B cell (primary cell): Measurements from ENCODE around the gene AMT. TPM values are rescaled to one million over a fixed set of nuclear protein-coding genes. Genes with fewer than 3 reads are reported as not detected.

Experiments
- ATAC-seq: fragments of 200-7000 bp; cut with Tn5 transposase; one replicate; pipeline ENCODE4 v1.10.0; 2021; ENCODE audit warnings: low read depth, mild to moderate bottlenecking, moderate number of reproducible peaks, moderate library complexity
- CTCF ChIA-PET: fragments of 350-600 bp; sonication (Branson Sonifier 250); formaldehyde crosslinking; loops from one replicate; lab custom pipeline; 2021; ENCODE audit warnings: antibody characterized with exemption, inconsistent platforms; lab: Charles Lee
- POLR2A ChIA-PET: fragments of 350-600 bp; sonication (Branson Sonifier 250); formaldehyde crosslinking; loops from one replicate; lab custom pipeline; 2021; ENCODE audit warnings: antibody characterized with exemption; lab: Charles Lee
- DNase-seq: peaks from one replicate; pipeline ENCODE4 v3.0.0; 2013
- H2AFZ ChIP-seq: 2 replicates; pipeline ENCODE4 v1.6.1; 2012; ENCODE audit warnings: mild to moderate bottlenecking, low read depth, low read length; ENCODE audit not compliant: insufficient read depth, poor library complexity, severe bottlenecking
- H3K27ac ChIP-seq, 2 donors: 1 replicate in 1 of 2; 2 replicates in 1 of 2; pipeline ENCODE4 v1.5.1; 2012 to 2013; ENCODE audit warnings: low read length in 2 of 2, mild to moderate bottlenecking in 2 of 2, moderate library complexity in 1 of 2
- H3K27me3 ChIP-seq, 4 experiments: fragments of 200-600 bp in 1 of 4; sonication (generic) in 1 of 4; replicated peaks in 1 of 4; 1 replicate in 2 of 4; 2 replicates in 2 of 4; pipeline versions ENCODE4 v1.6.1 to v1.7.0; 2013 to 2016; ENCODE audit warnings: low read length in 3 of 4, mild to moderate bottlenecking in 2 of 4, mixed read lengths in 1 of 4, moderate library complexity in 1 of 4; ENCODE audit not compliant: insufficient read depth in 4 of 4, control insufficient read depth in 3 of 4; ENCODE audit errors: control extremely low read depth in 1 of 4
- H3K36me3 ChIP-seq, 2 experiments: replicated peaks in 1 of 2; 1 replicate in 1 of 2; 2 replicates in 1 of 2; pipeline versions ENCODE4 v1.6.1 to v1.7.1; 2013; ENCODE audit warnings: low read length in 1 of 2; ENCODE audit not compliant: insufficient read depth in 2 of 2, control insufficient read depth in 1 of 2; ENCODE audit errors: control extremely low read depth in 1 of 2, extremely low read depth in 1 of 2
- H3K4me1 ChIP-seq, 2 donors: fragments of 200-600 bp in 1 of 2; sonication (generic) in 1 of 2; 1 replicate in 1 of 2; 2 replicates in 1 of 2; pipeline versions ENCODE4 v1.5.1 to v1.6.1; 2013 to 2017; ENCODE audit warnings: low read length in 2 of 2; ENCODE audit not compliant: control insufficient read depth in 2 of 2, insufficient read depth in 2 of 2
- H3K4me2 ChIP-seq: replicated peaks from 2 replicates; pipeline ENCODE3; 2012; ENCODE audit warnings: mild to moderate bottlenecking, low read depth, low read length; ENCODE audit not compliant: poor library complexity, severe bottlenecking
- H3K4me3 ChIP-seq, 5 experiments: fragments of 200-600 bp in 1 of 5; sonication (generic) in 1 of 5; 1 replicate in 3 of 5; 2 replicates in 2 of 5; pipeline versions ENCODE4 v1.5.1 to v1.7.0; 2011 to 2016; ENCODE audit warnings: low read length in 4 of 5, mild to moderate bottlenecking in 4 of 5, low read depth in 2 of 5, control low read depth in 1 of 5, moderate library complexity in 1 of 5; ENCODE audit not compliant: insufficient read depth in 1 of 5; ENCODE audit errors: control extremely low read depth in 1 of 5, extremely low read depth in 1 of 5
- H3K79me2 ChIP-seq: fragments of 200-600 bp; sonication (generic); one replicate; pipeline ENCODE4 v1.6.0; 2016; ENCODE audit warnings: low read length; ENCODE audit not compliant: control insufficient read depth, insufficient read depth
- H3K9ac ChIP-seq: fragments of 200-600 bp; sonication (generic); 2 replicates; pipeline ENCODE4 v1.6.1; 2017; ENCODE audit warnings: mild to moderate bottlenecking, low read length, moderate library complexity
- H3K9me3 ChIP-seq, 3 donors: one replicate each; pipeline versions ENCODE4 v1.6.1 to v1.7.1; 2013; ENCODE audit warnings: low read length in 2 of 3; ENCODE audit not compliant: control insufficient read depth in 2 of 3, insufficient read depth in 1 of 3; ENCODE audit errors: control extremely low read depth in 1 of 3
- H4K20me1 ChIP-seq: 2 replicates; pipeline ENCODE4 v1.6.0; 2012; ENCODE audit warnings: mild to moderate bottlenecking, low read length; ENCODE audit not compliant: insufficient read depth, control insufficient read depth, poor library complexity, severe bottlenecking
- H3K27ac Mint-ChIP-seq: one replicate; pipeline ENCODE4 v1.8.0; 2021; ENCODE audit warnings: mixed read lengths
- H3K27me3 Mint-ChIP-seq: one replicate; pipeline ENCODE4 v1.8.0; 2021; ENCODE audit warnings: mixed read lengths
- H3K4me1 Mint-ChIP-seq: one replicate; pipeline ENCODE4 v1.8.0; 2021; ENCODE audit warnings: mixed read lengths
- H3K4me3 Mint-ChIP-seq: one replicate; pipeline ENCODE4 v1.8.0; 2021; ENCODE audit warnings: mixed read lengths
- H3K9me3 Mint-ChIP-seq: one replicate; pipeline ENCODE4 v1.8.0; 2022; ENCODE audit warnings: mixed read lengths; ENCODE audit not compliant: insufficient read depth
- CTCF ChIP-seq: fragments of 200-600 bp; IDR thresholded peaks from one replicate; pipeline ENCODE4 v1.8.0; 2022; ENCODE audit warnings: antibody characterized with exemption, mild to moderate bottlenecking
- EZH2 ChIP-seq: IDR thresholded peaks from 2 replicates; pipeline ENCODE4 v1.6.1; 2012; ENCODE audit warnings: borderline replicate concordance, low read depth, mild to moderate bottlenecking, moderate library complexity, low read length; ENCODE audit not compliant: insufficient read depth, poor library complexity, severe bottlenecking
- WGBS: methylation state at CpG from one replicate; pipeline ENCODE4 v1.1.5; 2013; ENCODE audit warnings: missing lambda C conversion rate; ENCODE audit not compliant: insufficient coverage; 5-methylcytosine and 5-hydroxymethylcytosine counted together
- intact Hi-C: fragments of 100-400 bp; cut with micrococcal nuclease; formaldehyde crosslinking; loops from one replicate; pipeline ENCODE4 v1.10.0; 2022
- polyA plus RNA-seq: library from polyadenylated mRNA; depleted of rRNA; stranded (reverse); fragments of >200 nt; gene quantifications from 2 replicates; pipeline ENCODE4 v1.2.3, GENCODE V29; 2012
- small RNA-seq: library from RNA; depleted of rRNA; stranded (forward); fragments of <200 nt; gene quantifications from one replicate; pipeline ENCODE3, GENCODE V24; 2012; ENCODE audit warnings: low replicate concordance, low read depth; ENCODE audit not compliant: insufficient read length
- total RNA-seq, 2 donors: library from RNA; stranded (reverse); fragments of 120-200 nt in 1 of 2; gene quantifications; 1 replicate in 1 of 2; 2 replicates in 1 of 2; pipeline versions ENCODE4 v1.2.3 to v1.2.4, GENCODE V29; 2013 to 2022

AMT gene
- total and polyA plus RNA-seq, 2 donors (not counting 1 experiment from before 2014, with no cell fraction given) = 14.0 to 44.0 TPM

- Mint-ChIP-seq H3K4me1 (peaks cover 17% of the 10 kb centered on the region), H3K27ac (no peak overlapping the region), H3K9me3 (no peaks in the 10 kb centered on the region), H3K4me3 (no peak overlapping the region), H3K27me3 (no peaks in the 10 kb centered on the region)
- H3K9me3 ChIP-seq = peaks cover 0 to 1% (median 0%) of the 10 kb centered on the region in 3 donors
- H3K4me1 ChIP-seq = peaks cover 0 to 1% of the 10 kb centered on the region in 2 donors
- intact Hi-C loops = no loop called here
- no peak overlapping the region for H3K4me2 ChIP-seq
- ChIA-PET CTCF (no interaction called here), POLR2A (no interaction called here)
- H3K79me2 ChIP-seq = peaks cover 99% of the 10 kb centered on the region
- peaks cover 86% of the 10 kb centered on the region for H4K20me1 ChIP-seq
- H3K36me3 ChIP-seq = peaks cover 2 to 66% of the 10 kb centered on the region in 2 experiments
- no peaks in the 10 kb centered on the region for H3K27me3 ChIP-seq
- H3K4me3 ChIP-seq = no peak overlapping the region
- DNase-seq (no peak), ATAC-seq (no peak)
- TF ChIP-seq EZH2 = no peak
- no peak for TF ChIP-seq CTCF
- H3K9ac ChIP-seq = no peak overlapping the region
- no peak overlapping the region for H2AFZ ChIP-seq
- H3K27ac ChIP-seq = no peak overlapping the region
Measured at GRCh38 chr3:49371946-49372345, 50.3 kb downstream of the AMT start.

- Mint-ChIP-seq H3K4me3 (no peak overlapping the region), H3K4me1 (peaks cover 14% of the 10 kb centered on the region), H3K27ac (peak overlapping the region; percentile 53), H3K27me3 (no peaks in the 10 kb centered on the region), H3K9me3 (no peaks in the 10 kb centered on the region)
- ATAC-seq (no peak), DNase-seq (no peak)
- intact Hi-C loops = no loop called here
- WGBS = 94% methylated on average over 6 of the region's 6 CpGs
- no peak overlapping the region for H2AFZ ChIP-seq
- no peaks in the 10 kb centered on the region for H3K27me3 ChIP-seq
- ChIA-PET POLR2A (no interaction called here), CTCF (no interaction called here)
- H3K4me2 ChIP-seq = no peak overlapping the region
- H3K4me3 ChIP-seq = no peak overlapping the region
- peaks cover 99% of the 10 kb centered on the region for H3K79me2 ChIP-seq
- no peaks in the 10 kb centered on the region for H3K4me1 ChIP-seq
- peak overlapping the region in 1 of 2 donors; percentile 17 for H3K27ac ChIP-seq
- H4K20me1 ChIP-seq = peaks cover 79% of the 10 kb centered on the region
- peaks cover 2 to 77% of the 10 kb centered on the region in 2 experiments for H3K36me3 ChIP-seq
- H3K9ac ChIP-seq = no peak overlapping the region
- H3K9me3 ChIP-seq = no peaks in the 10 kb centered on the region
- no peak for TF ChIP-seq CTCF
Measured at GRCh38 chr3:49370585-49371290, 51.5 kb downstream of the AMT start.

Small RNAs within 50 kb of the gene (small RNA-seq; reads per million reads assigned to genes)
- not detected for gene RNA5SP130

Other genes with a start within 250 kb of the AMT start
- gene C3orf62, start 145.2 kb downstream of the AMT start, total RNA-seq = 7.8 and 10.4 TPM in 2 replicates
- gene C3orf62, start 145.2 kb downstream of the AMT start, polyA plus RNA-seq = 6.8 and 8.7 TPM in 2 replicates
- gene USP4, start 82.4 kb downstream of the AMT start, total RNA-seq = 113 and 116 TPM in 2 replicates
- 60.3 and 71.7 TPM in 2 replicates for gene USP4, start 82.4 kb downstream of the AMT start, polyA plus RNA-seq
- gene GPX1, start 64.1 kb downstream of the AMT start, total RNA-seq = 64.7 and 79.5 TPM in 2 replicates
- gene GPX1, start 64.1 kb downstream of the AMT start, polyA plus RNA-seq = 145 and 180 TPM in 2 replicates
- gene RHOA, start 10.5 kb downstream of the AMT start, total RNA-seq = 298 and 306 TPM in 2 replicates
- 244 and 485 TPM in 2 replicates for gene RHOA, start 10.5 kb downstream of the AMT start, polyA plus RNA-seq
- 46.4 and 49.3 TPM in 2 replicates for gene TCTA, start 10.1 kb downstream of the AMT start, total RNA-seq
- 37.6 and 55.9 TPM in 2 replicates for gene TCTA, start 10.1 kb downstream of the AMT start, polyA plus RNA-seq
- 28.8 and 32.3 TPM in 2 replicates for gene NICN1, start 6.9 kb upstream of the AMT start, total RNA-seq
- gene NICN1, start 6.9 kb upstream of the AMT start, polyA plus RNA-seq = 45.9 and 66.4 TPM in 2 replicates
- 27.2 and 27.3 TPM in 2 replicates for gene DAG1, start 47.8 kb upstream of the AMT start, total RNA-seq
- 9.6 and 11.2 TPM in 2 replicates for gene DAG1, start 47.8 kb upstream of the AMT start, polyA plus RNA-seq
- 0.20 and 0.24 TPM in 2 replicates for gene BSN, start 132.0 kb upstream of the AMT start, total RNA-seq
- 0.03 TPM in 2 replicates for gene BSN, start 132.0 kb upstream of the AMT start, polyA plus RNA-seq